Stomach smooth muscle (tissue), 2 donors: ENCODE measurements around the gene CERS6.

Experiments used
- H3K27ac ChIP-seq: one replicate; pipeline ENCODE4 v1.7.0; 2013; ENCODE audit warnings: mild to moderate bottlenecking, low read length, inconsistent platforms
- H3K27me3 ChIP-seq, 2 donors: one replicate each; pipeline ENCODE4 v1.7.0; 2013; ENCODE audit warnings: low read length in 2 of 2; ENCODE audit not compliant: insufficient read depth in 2 of 2, control insufficient read depth in 1 of 2
- H3K36me3 ChIP-seq, 2 donors: one replicate each; pipeline ENCODE4 v1.7.0; 2013; ENCODE audit warnings: low read length in 2 of 2; ENCODE audit not compliant: control insufficient read depth in 2 of 2, insufficient read depth in 2 of 2
- H3K4me1 ChIP-seq: one replicate; pipeline ENCODE4 v1.7.0; 2013; ENCODE audit warnings: low read length; ENCODE audit not compliant: control insufficient read depth, insufficient read depth
- H3K4me3 ChIP-seq, 2 donors: one replicate each; pipeline ENCODE4 v1.7.0; 2013; ENCODE audit warnings: low read length in 2 of 2
- H3K9ac ChIP-seq, 2 donors: one replicate each; pipeline ENCODE4 v1.7.0; 2013; ENCODE audit warnings: low read length in 2 of 2, mild to moderate bottlenecking in 1 of 2
- H3K9me3 ChIP-seq, 2 donors: one replicate each; pipeline ENCODE4 v1.7.0; 2013; ENCODE audit warnings: low read length in 2 of 2; ENCODE audit not compliant: control insufficient read depth in 2 of 2
- donor health status: healthy.
- donor health status: Pancreatic carcinoma.

Gene CERS6

GRCh38 chr2:168770796-168771195 is 314.7 kb downstream of the CERS6 start:
- no peaks in the 10 kb centered on the region for H3K27me3 ChIP-seq
- H3K9ac ChIP-seq, result no peak overlapping the region
- H3K36me3 ChIP-seq, result peaks cover 3 to 5% of the 10 kb centered on the region in 2 donors
- no peak overlapping the region for H3K27ac ChIP-seq
- H3K4me1 ChIP-seq, result peaks cover 5% of the 10 kb centered on the region
- peaks cover 0 to under 1% of the 10 kb centered on the region in 2 donors for H3K9me3 ChIP-seq
- no peak overlapping the region for H3K4me3 ChIP-seq

DNA sequence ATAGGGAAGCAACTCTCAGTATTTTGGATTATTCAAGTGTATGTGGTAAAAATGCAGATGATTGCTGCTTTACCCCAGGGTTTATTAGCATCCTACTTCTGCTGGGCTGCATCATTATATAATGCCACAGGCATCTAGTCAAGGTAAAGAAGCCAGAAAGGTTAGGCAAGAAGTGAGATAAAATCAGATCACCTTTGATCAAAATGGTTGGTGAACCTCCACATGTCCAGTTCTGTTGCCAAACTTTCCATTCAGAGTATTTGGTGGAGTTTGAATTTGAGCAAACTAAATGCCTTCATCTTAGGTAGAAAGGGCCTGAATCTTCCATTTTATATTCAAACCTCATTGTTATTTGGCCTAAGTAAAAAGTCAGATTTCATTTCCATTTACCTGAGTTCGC is 316.6 kb downstream of the CERS6 start:
- H3K4me1 ChIP-seq, result no peaks in the 10 kb centered on the region
- H3K9me3 ChIP-seq, result peaks cover 0 to 3% of the 10 kb centered on the region in 2 donors
- H3K27me3 ChIP-seq, result no peaks in the 10 kb centered on the region
- no peak overlapping the region for H3K9ac ChIP-seq
- H3K36me3 ChIP-seq, result peaks cover 0 to 5% of the 10 kb centered on the region in 2 donors
- H3K27ac ChIP-seq, result no peak overlapping the region
- H3K4me3 ChIP-seq, result no peak overlapping the region

- H3K36me3 ChIP-seq, result peaks cover 0 to 5% of the 10 kb centered on the region in 2 donors
- H3K4me1 ChIP-seq, result no peaks in the 10 kb centered on the region
- no peak overlapping the region for H3K4me3 ChIP-seq
- H3K9ac ChIP-seq, result no peak overlapping the region
- H3K27ac ChIP-seq, result no peak overlapping the region
- no peaks in the 10 kb centered on the region for H3K27me3 ChIP-seq
- H3K9me3 ChIP-seq, result peaks cover 0 to 3% of the 10 kb centered on the region in 2 donors
Measured at GRCh38 chr2:168773128-168773527, 317.1 kb downstream of the CERS6 start.

DNA sequence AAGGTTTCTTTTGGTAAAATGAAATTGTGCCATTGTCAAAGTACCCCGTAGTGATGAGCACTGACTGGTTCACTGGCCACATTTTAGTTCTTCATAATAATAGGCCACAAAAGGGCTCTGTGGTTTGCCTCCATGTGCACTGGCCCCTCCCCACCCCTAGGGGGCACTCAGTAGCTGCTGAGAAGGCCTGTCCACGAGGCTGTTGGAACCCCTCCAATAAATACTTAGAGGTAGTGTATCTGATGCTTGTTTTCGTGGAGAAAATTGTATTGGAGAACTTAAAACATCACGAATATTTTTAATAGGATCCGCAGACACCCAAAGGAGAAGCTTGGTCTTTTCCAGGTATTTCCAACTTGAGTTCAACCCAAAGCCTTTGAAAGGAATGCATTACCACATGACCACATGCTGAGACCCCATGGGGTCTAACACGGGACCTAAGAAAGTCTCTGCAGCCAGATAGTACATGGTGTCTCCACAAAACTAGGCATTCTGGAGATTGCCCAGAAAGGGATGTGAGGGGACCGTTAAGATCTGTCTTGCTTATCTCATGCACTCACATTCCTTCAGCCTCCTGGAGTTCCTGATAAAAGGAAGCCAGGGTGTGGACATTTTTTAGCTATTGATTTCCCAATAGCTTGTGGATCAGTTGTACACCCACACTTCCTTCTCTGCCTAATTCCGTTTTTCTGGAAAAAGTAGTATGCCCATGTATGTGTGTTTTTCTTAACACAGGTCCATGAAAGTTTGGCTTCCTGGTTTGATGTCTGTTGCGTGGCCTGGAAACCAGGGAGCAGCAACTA is 317.8 kb downstream of the CERS6 start:
- peaks cover 0 to 3% of the 10 kb centered on the region in 2 donors for H3K9me3 ChIP-seq
- no peak overlapping the region for H3K9ac ChIP-seq
- no peaks in the 10 kb centered on the region for H3K27me3 ChIP-seq
- no peak overlapping the region for H3K4me3 ChIP-seq
- H3K27ac ChIP-seq, result no peak overlapping the region
- no peaks in the 10 kb centered on the region for H3K4me1 ChIP-seq
- peaks cover 0 to 5% of the 10 kb centered on the region in 2 donors for H3K36me3 ChIP-seq

DNA sequence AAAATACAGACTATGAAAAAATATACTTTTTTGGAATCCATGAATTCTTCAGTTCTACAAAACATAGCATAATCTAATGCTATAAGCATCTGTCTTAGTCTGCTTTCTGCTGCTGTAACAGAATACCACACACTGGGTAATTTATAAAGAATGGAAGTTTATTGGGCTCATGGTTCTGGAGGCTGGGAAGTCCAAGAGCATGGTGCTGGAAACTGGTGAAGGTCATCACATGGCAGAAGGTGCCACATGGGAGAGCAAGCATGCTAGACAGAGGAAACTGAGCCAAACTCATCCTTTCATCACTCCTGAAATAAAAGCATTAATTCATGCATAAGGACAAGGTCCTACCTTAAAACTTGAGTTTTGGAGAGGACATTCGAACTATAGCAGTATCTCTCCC is 319.8 kb downstream of the CERS6 start:
- Histone ChIP-seq H3K27ac (no peak overlapping the region), H3K9ac (no peak overlapping the region), H3K4me1 (no peaks in the 10 kb centered on the region), H3K9me3 (peaks cover 0 to 3% of the 10 kb centered on the region in 2 donors), H3K36me3 (no peaks in the 10 kb centered on the region), H3K4me3 (no peak overlapping the region), H3K27me3 (no peaks in the 10 kb centered on the region)

DNA sequence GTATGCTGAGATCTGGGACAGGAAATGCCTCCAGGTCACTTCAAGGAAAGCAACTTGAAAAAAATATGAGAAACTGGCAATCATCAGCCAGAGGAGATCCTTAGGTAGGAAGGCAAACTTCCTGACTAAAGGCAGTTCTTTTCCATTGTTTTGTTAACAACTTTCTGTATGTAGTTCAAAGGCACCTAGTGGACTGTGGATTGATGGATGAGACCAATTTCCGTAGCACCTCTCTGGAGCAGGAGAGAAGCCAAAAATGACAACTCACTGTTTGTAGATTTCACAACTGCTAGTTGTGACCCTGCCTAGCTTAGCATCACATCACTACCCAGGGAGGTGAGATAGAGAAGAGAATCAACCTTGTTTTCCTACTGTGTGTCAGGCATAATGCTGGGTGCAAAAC is 324.6 kb downstream of the CERS6 start:
- Histone ChIP-seq H3K4me3 (no peak overlapping the region), H3K27ac (no peak overlapping the region), H3K9ac (no peak overlapping the region), H3K4me1 (no peaks in the 10 kb centered on the region), H3K9me3 (peaks cover 0 to 3% of the 10 kb centered on the region in 2 donors), H3K27me3 (no peaks in the 10 kb centered on the region), H3K36me3 (no peaks in the 10 kb centered on the region)

GRCh38 chr2:168781191-168781817 is 325.2 kb downstream of the CERS6 start:
- Histone ChIP-seq H3K4me3 (no peak overlapping the region), H3K4me1 (no peaks in the 10 kb centered on the region), H3K9me3 (no peaks in the 10 kb centered on the region), H3K27ac (no peak overlapping the region), H3K27me3 (no peaks in the 10 kb centered on the region), H3K9ac (no peak overlapping the region), H3K36me3 (no peaks in the 10 kb centered on the region)

DNA sequence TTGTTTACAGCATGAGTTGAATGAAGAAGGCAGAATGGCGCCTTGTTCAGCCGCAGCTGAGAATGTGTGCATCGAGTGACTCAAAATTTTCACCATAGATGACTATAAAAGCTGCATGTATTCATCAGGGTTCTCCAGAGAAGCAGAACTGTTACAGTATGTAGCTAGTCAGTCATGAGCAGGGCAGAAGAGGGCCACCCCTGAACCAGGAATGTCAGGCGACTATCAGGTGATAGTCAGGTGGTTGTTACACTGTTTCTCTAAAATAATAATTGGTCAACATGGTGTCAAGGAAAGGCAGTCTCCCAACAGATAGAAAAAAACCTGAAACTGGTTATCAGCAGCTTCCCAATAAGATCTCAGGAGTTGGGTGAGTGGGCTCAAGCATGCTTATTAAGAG is 326.2 kb downstream of the CERS6 start:
- H3K27ac ChIP-seq, result no peak overlapping the region
- H3K36me3 ChIP-seq, result no peaks in the 10 kb centered on the region
- no peaks in the 10 kb centered on the region for H3K4me1 ChIP-seq
- no peak overlapping the region for H3K9ac ChIP-seq
- no peaks in the 10 kb centered on the region for H3K9me3 ChIP-seq
- no peaks in the 10 kb centered on the region for H3K27me3 ChIP-seq
- H3K4me3 ChIP-seq, result no peak overlapping the region

DNA sequence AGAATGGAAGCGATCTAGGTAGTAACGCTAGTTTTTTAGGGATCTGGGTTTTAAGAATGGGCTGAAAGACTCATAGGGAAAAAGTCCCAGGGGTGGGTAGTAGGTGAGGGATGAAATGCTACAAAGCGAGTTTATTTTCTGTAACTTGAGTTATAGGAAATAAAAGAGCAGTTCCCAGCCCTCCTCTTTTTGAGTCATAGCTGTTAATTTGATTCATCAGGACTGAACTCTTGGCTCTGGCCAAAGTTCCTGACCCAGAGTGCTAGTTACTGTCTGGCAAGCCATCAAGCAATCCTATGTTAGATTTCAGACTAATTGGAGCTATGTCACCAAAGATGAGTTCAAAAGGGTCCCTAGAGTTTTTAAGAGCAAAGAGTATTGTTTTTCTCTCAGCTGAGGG is 328.9 kb downstream of the CERS6 start:
- no peaks in the 10 kb centered on the region for H3K36me3 ChIP-seq
- H3K4me1 ChIP-seq, result no peaks in the 10 kb centered on the region
- no peaks in the 10 kb centered on the region for H3K27me3 ChIP-seq
- H3K4me3 ChIP-seq, result no peak overlapping the region
- no peak overlapping the region for H3K27ac ChIP-seq
- H3K9ac ChIP-seq, result no peak overlapping the region
- H3K9me3 ChIP-seq, result no peaks in the 10 kb centered on the region

- Histone ChIP-seq H3K4me1 (no peaks in the 10 kb centered on the region), H3K4me3 (no peak overlapping the region), H3K9me3 (no peaks in the 10 kb centered on the region), H3K27ac (no peak overlapping the region), H3K27me3 (no peaks in the 10 kb centered on the region), H3K9ac (no peak overlapping the region), H3K36me3 (no peaks in the 10 kb centered on the region)
Measured at GRCh38 chr2:168787098-168787781, 331.2 kb downstream of the CERS6 start.
